Panc1 (cell line): ENCODE measurements around the gene ZC3H12D. TPM values are rescaled to one million over a fixed set of nuclear protein-coding genes. Genes with fewer than 3 reads are reported as not detected.

Experiments used
- ATAC-seq: fragments of 200-7000 bp; cut with Tn5 transposase; 2 replicates; pipeline ENCODE4 v1.9.1; 2020; ENCODE audit warnings: mild to moderate bottlenecking, moderate library complexity
- BruUV-seq: library from RNA; stranded (reverse); fragments of 400-500 nt; replicated peaks from 2 replicates; lab custom pipeline; 2021; lab: Mats Ljungman, UMichigan
- CTCF ChIA-PET: fragments of 300-600 bp; sonication (Branson Sonifier 250); formaldehyde crosslinking; loops from one replicate; lab custom pipeline; 2022; ENCODE audit warnings: antibody characterized with exemption; lab: Charles Lee
- POLR2A ChIA-PET: fragments of 300-600 bp; sonication (Branson Sonifier 250); formaldehyde crosslinking; loops from one replicate; lab custom pipeline; 2022; ENCODE audit warnings: antibody characterized with exemption; lab: Charles Lee
- DNase-seq: peaks from one replicate; pipeline ENCODE4 v3.0.0-alpha.2; 2010; ENCODE audit warnings: low read depth, low spot score
- H3K27ac ChIP-seq: 2 replicates; pipeline ENCODE4 v1.5.1; 2011; ENCODE audit warnings: mild to moderate bottlenecking, low read length, inconsistent platforms
- H3K27me3 ChIP-seq: fragments of 200-500 bp; sonication (Bioruptor generic); 2 replicates; pipeline ENCODE4 v1.6.0; 2014; ENCODE audit warnings: low read length, inconsistent platforms; ENCODE audit not compliant: control insufficient read depth, insufficient read depth
- H3K36me3 ChIP-seq: fragments of 200-500 bp; sonication (Bioruptor generic); 2 replicates; pipeline ENCODE4 v1.5.1; 2014; ENCODE audit warnings: inconsistent platforms, mild to moderate bottlenecking, low read length, moderate library complexity; ENCODE audit not compliant: control insufficient read depth, insufficient read depth
- H3K4me1 ChIP-seq: 2 replicates; pipeline ENCODE4 v1.5.1; 2011; ENCODE audit warnings: inconsistent platforms, mild to moderate bottlenecking, low read length, moderate library complexity; ENCODE audit not compliant: control insufficient read depth, insufficient read depth
- H3K4me3 ChIP-seq, 2 experiments: 2 replicates each; pipeline ENCODE4 v1.5.1; 2011 to 2012; ENCODE audit warnings: low read depth in 2 of 2, low read length in 2 of 2, mild to moderate bottlenecking in 2 of 2, inconsistent platforms in 1 of 2, moderate library complexity in 1 of 2
- H3K9me3 ChIP-seq: fragments of 200-500 bp; sonication (Bioruptor generic); 2 replicates; pipeline ENCODE4 v1.5.1; 2014; ENCODE audit warnings: low read depth, mild to moderate bottlenecking, inconsistent platforms, low read length, moderate library complexity; ENCODE audit not compliant: control insufficient read depth, insufficient read depth
- CTCF ChIP-seq: fragments of 450-650 bp; IDR thresholded peaks from 2 replicates; pipeline ENCODE4 v1.5.1; 2017; ENCODE audit warnings: mild to moderate bottlenecking
- POLR2AphosphoS5 ChIP-seq: IDR thresholded peaks from 2 replicates; pipeline ENCODE4 v1.6.1; 2012; ENCODE audit warnings: mild to moderate bottlenecking, low read depth, low read length, moderate library complexity
- SIN3A ChIP-seq: IDR thresholded peaks from 2 replicates; pipeline ENCODE4 v1.6.1; 2012; ENCODE audit warnings: low read depth, mild to moderate bottlenecking, low read length, moderate library complexity, borderline replicate concordance; ENCODE audit not compliant: insufficient read depth
- TCF7L2 ChIP-seq: IDR thresholded peaks from 2 replicates; pipeline ENCODE4 v1.6.1; 2011; ENCODE audit warnings: mild to moderate bottlenecking, low read depth, low read length, inconsistent platforms
- in situ Hi-C: cut with HindIII; loops from 2 replicates; pipeline ENCODE4 v1.10.0; 2016; ENCODE audit warnings: low sequenced_read_pairs, low pct_unique_long_range_greater_than_20kb
- intact Hi-C: fragments of 100-400 bp; cut with micrococcal nuclease; formaldehyde crosslinking; loops from one replicate; pipeline ENCODE4 v1.10.0; 2022; ENCODE audit not compliant: unreplicated experiment
- total RNA-seq: library from RNA; stranded (reverse); gene quantifications from one replicate; pipeline ENCODE4 v1.2.1, GENCODE V29; 2021; ENCODE audit not compliant: unreplicated experiment
- TF ChIP-seq, protein P1 (sequence below), 2 experiments: IDR thresholded peaks; 2 replicates each; pipeline ENCODE4 v1.6.1; 2011 to 2012; ENCODE audit warnings: low read depth in 2 of 2, control low read depth in 1 of 2, low read length in 1 of 2, mild to moderate bottlenecking in 1 of 2, moderate library complexity in 1 of 2; ENCODE audit not compliant: insufficient read depth in 1 of 2

Gene ZC3H12D
- total RNA-seq, 1 experiment from 2014 or later: 0.26 TPM

DNA sequence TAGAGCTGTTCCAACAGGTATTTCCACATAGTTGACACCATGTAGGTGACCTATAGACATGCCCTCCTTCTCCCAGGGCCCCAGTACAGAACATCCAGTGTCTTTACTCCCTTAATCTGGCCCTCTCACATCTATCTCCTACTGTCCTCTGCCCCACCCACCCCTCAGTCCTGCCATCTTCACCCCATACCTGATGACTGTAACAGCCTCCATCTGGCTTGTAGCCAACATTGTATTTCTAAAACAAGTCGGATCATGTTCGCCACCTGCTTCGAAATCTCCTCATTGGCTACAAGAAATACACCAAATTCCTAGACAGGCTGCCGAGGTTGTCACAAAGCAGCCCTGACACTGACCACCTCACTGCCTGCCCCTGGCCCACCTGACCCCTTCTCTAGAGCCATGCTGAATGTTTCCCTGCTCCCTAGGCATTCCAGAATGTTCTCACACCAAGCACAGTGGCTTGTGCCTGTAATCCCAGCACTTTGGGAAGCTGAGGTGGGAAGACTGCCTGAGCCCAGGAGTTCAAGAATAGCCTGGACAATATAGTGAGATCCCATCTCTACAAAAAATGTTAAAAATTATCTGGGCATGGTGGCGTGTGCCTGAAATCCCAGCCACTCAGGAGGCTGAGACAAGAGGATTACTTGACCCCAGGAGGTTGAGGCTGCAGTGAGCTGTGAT, 6.0 kb downstream of the ZC3H12D start:
- no peak for TF ChIP-seq SIN3A
- no peak for TF ChIP-seq CTCF
- TF ChIP-seq, protein P1, sequence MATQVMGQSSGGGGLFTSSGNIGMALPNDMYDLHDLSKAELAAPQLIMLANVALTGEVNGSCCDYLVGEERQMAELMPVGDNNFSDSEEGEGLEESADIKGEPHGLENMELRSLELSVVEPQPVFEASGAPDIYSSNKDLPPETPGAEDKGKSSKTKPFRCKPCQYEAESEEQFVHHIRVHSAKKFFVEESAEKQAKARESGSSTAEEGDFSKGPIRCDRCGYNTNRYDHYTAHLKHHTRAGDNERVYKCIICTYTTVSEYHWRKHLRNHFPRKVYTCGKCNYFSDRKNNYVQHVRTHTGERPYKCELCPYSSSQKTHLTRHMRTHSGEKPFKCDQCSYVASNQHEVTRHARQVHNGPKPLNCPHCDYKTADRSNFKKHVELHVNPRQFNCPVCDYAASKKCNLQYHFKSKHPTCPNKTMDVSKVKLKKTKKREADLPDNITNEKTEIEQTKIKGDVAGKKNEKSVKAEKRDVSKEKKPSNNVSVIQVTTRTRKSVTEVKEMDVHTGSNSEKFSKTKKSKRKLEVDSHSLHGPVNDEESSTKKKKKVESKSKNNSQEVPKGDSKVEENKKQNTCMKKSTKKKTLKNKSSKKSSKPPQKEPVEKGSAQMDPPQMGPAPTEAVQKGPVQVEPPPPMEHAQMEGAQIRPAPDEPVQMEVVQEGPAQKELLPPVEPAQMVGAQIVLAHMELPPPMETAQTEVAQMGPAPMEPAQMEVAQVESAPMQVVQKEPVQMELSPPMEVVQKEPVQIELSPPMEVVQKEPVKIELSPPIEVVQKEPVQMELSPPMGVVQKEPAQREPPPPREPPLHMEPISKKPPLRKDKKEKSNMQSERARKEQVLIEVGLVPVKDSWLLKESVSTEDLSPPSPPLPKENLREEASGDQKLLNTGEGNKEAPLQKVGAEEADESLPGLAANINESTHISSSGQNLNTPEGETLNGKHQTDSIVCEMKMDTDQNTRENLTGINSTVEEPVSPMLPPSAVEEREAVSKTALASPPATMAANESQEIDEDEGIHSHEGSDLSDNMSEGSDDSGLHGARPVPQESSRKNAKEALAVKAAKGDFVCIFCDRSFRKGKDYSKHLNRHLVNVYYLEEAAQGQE (IDR thresholded peaks at IDR 0.05; ENCODE audit: insufficient read depth in 1 of 2, low read depth in 2 of 2, low read length in 1 of 2): no peak
- no peak for TF ChIP-seq TCF7L2
- TF ChIP-seq POLR2AphosphoS5: no peak
- DNase-seq (no peak), ATAC-seq (no peak)
- H3K27me3 ChIP-seq: no peaks in the 10 kb centered on the region
- no TSS peak for BruUV-seq
- intact Hi-C loops: no loop called here
- no peaks in the 10 kb centered on the region for H3K4me1 ChIP-seq
- H3K36me3 ChIP-seq: no peaks in the 10 kb centered on the region
- CTCF ChIA-PET: interaction anchor here (1.2 kb wide), 1 partner anchor 447 kb away, joined by 4 read pairs; no protein-coding TSS in a partner anchor
- no peak overlapping the region for H3K4me3 ChIP-seq
- no peaks in the 10 kb centered on the region for H3K9me3 ChIP-seq
- no peak overlapping the region for H3K27ac ChIP-seq
- POLR2A ChIA-PET: no interaction called here
- in situ Hi-C loops: no loop called here

GRCh38 chr6:149477544-149477943, 7.3 kb downstream of the ZC3H12D start:
- no peak overlapping the region for H3K4me3 ChIP-seq
- ChIA-PET POLR2A (no interaction called here), CTCF (no interaction called here)
- H3K27ac ChIP-seq: no peak overlapping the region
- no peaks in the 10 kb centered on the region for H3K4me1 ChIP-seq
- TF ChIP-seq CTCF (no peak), TCF7L2 (no peak), POLR2AphosphoS5 (no peak)
- TF ChIP-seq, protein P1 (IDR thresholded peaks at IDR 0.05; ENCODE audit: insufficient read depth in 1 of 2, low read depth in 2 of 2, low read length in 1 of 2): no peak
- no peaks in the 10 kb centered on the region for H3K36me3 ChIP-seq
- no peak for DNase-seq
- in situ Hi-C loops (no loop called here), intact Hi-C loops (no loop called here)
- H3K27me3 ChIP-seq: no peaks in the 10 kb centered on the region
- BruUV-seq: no TSS peak
- no peak for ATAC-seq
- H3K9me3 ChIP-seq: no peaks in the 10 kb centered on the region
